OCI-LY1 (cell line): Measurements from ENCODE around the gene ZNF274.

ENCODE experiments used
- H2AFZ ChIP-seq: fragments of 200-600 bp; sonication (generic), shearing (Covaris generic); 2 replicates; pipeline ENCODE4 v1.6.0; 2014; ENCODE audit warnings: antibody characterized with exemption, mild to moderate bottlenecking, low read length
- H3F3A ChIP-seq: fragments of 200-600 bp; sonication (generic), shearing (Covaris generic); 2 replicates; pipeline ENCODE4 v1.6.0; 2014; ENCODE audit warnings: mild to moderate bottlenecking, antibody characterized with exemption, low read length, moderate library complexity; ENCODE audit not compliant: insufficient read depth
- H3K27ac ChIP-seq: fragments of 200-600 bp; sonication (generic); 2 replicates; pipeline ENCODE4 v1.5.1; 2014; ENCODE audit warnings: low read length, mixed run types, mild to moderate bottlenecking, low read depth; ENCODE audit not compliant: poor library complexity, severe bottlenecking
- H3K27me3 ChIP-seq: fragments of 200-600 bp; sonication (generic); 2 replicates; pipeline ENCODE4 v1.6.0; 2014; ENCODE audit warnings: antibody characterized with exemption, mild to moderate bottlenecking, low read length, moderate library complexity; ENCODE audit not compliant: insufficient read depth
- H3K36me3 ChIP-seq: fragments of 200-600 bp; sonication (generic); 2 replicates; pipeline ENCODE4 v1.6.1; 2014; ENCODE audit warnings: mild to moderate bottlenecking, antibody characterized with exemption, low read length, moderate library complexity, mixed read lengths; ENCODE audit not compliant: insufficient read depth
- H3K4me1 ChIP-seq: fragments of 200-600 bp; sonication (generic); 2 replicates; pipeline ENCODE4 v1.5.1; 2014; ENCODE audit warnings: mild to moderate bottlenecking, low read length, moderate library complexity; ENCODE audit not compliant: insufficient read depth, severe bottlenecking
- H3K4me2 ChIP-seq: fragments of 200-600 bp; sonication (generic), shearing (Covaris generic); 2 replicates; pipeline ENCODE4 v1.6.1; 2014; ENCODE audit warnings: low read length
- H3K4me3 ChIP-seq: fragments of 200-600 bp; sonication (generic); 2 replicates; pipeline ENCODE4 v1.5.1; 2014; ENCODE audit warnings: low read length, low read depth, mild to moderate bottlenecking, mixed read lengths; ENCODE audit not compliant: poor library complexity, severe bottlenecking
- H3K79me2 ChIP-seq: fragments of 200-600 bp; shearing (Covaris generic); 2 replicates; pipeline ENCODE4 v1.6.1; 2016; ENCODE audit warnings: mixed run types, low read length, mixed read lengths; ENCODE audit not compliant: insufficient read depth
- H3K9ac ChIP-seq: fragments of 200-600 bp; sonication (generic), shearing (Covaris generic); 2 replicates; pipeline ENCODE4 v1.6.1; 2014; ENCODE audit warnings: mild to moderate bottlenecking, low read length, mixed read lengths
- H3K9me2 ChIP-seq: fragments of 200-600 bp; sonication (generic), shearing (Covaris generic); 2 replicates; pipeline ENCODE4 v1.6.1; 2014; ENCODE audit warnings: low read depth, mild to moderate bottlenecking, low read length, mixed read lengths
- H3K9me3 ChIP-seq: fragments of 200-600 bp; shearing (Covaris generic); 2 replicates; pipeline ENCODE4 v1.6.1; 2014; ENCODE audit warnings: low read length, mixed read lengths
- H4K20me1 ChIP-seq: fragments of 200-600 bp; sonication (generic), shearing (Covaris generic); 2 replicates; pipeline ENCODE4 v1.6.0; 2016; ENCODE audit warnings: mild to moderate bottlenecking, low read length; ENCODE audit not compliant: insufficient read depth
- CTCF ChIP-seq: fragments of 200-600 bp; sonication (generic), shearing (Covaris generic); IDR thresholded peaks from 2 replicates; pipeline ENCODE4 v1.5.1; 2017; ENCODE audit warnings: mild to moderate bottlenecking, antibody characterized with exemption, low read length, moderate library complexity, mixed read lengths
- EZH2 ChIP-seq: fragments of 200-600 bp; sonication (generic), shearing (Covaris generic); IDR thresholded peaks from 2 replicates; pipeline ENCODE4 v1.8.0; 2017; ENCODE audit warnings: borderline replicate concordance, mixed run types, mild to moderate bottlenecking, antibody characterized with exemption, low read length, moderate library complexity, mixed read lengths

The ZNF274 gene

GRCh38 chr19:58228585-58229254 lies 45.9 kb downstream of the ZNF274 start, which contains the start of gene ZNF544:
TSS of gene ZNF544 (plus strand) at chr19:58228914. CDS start at chr19:58244024, 15,110 bp downstream.
- H3K4me3 ChIP-seq: peak within 1 kb of the TSS; percentile 74
- peaks cover 41% of the 10 kb centered on the region for H3K36me3 ChIP-seq
- H4K20me1 ChIP-seq: no peaks in the 10 kb centered on the region
- peak within 1 kb of the TSS; percentile 67 for H3K27ac ChIP-seq
- H3K79me2 ChIP-seq: no peaks in the 10 kb centered on the region
- H2AFZ ChIP-seq: 0 out of 2 replicates have a peak within 1 kb of the TSS, but pooled peaks have one; percentile 29
- H3K4me1 ChIP-seq: peaks cover 12% of the 10 kb centered on the region
- no peaks in the 10 kb centered on the region for H3F3A ChIP-seq
- no peaks in the 10 kb centered on the region for H3K27me3 ChIP-seq
- peaks cover 8% of the 10 kb centered on the region for H3K9me3 ChIP-seq
- peak within 1 kb of the TSS; percentile 77 for H3K4me2 ChIP-seq
- H3K9ac ChIP-seq: peak within 1 kb of the TSS; percentile 82
- TF ChIP-seq CTCF: no peak
- TF ChIP-seq EZH2: no peak
- H3K9me2 ChIP-seq: no peaks in the 10 kb centered on the region

- H2AFZ ChIP-seq: no peak overlapping the region
- H3K27ac ChIP-seq: peak overlapping the region; percentile 67
- TF ChIP-seq EZH2 (no peak), CTCF (0 out of 2 replicates have a peak, but pooled peaks have one; percentile 20)
Measured at GRCh38 chr19:58229255-58229639, 46.4 kb downstream of the ZNF274 start.

GRCh38 chr19:58237324-58237723 lies 54.5 kb downstream of the ZNF274 start:
- no peaks in the 10 kb centered on the region for H3K27me3 ChIP-seq
- TF ChIP-seq CTCF (no peak), EZH2 (no peak)
- H2AFZ ChIP-seq: no peak overlapping the region
- H3K9ac ChIP-seq: no peak overlapping the region
- no peak overlapping the region for H3K4me2 ChIP-seq
- H3K36me3 ChIP-seq: peaks cover 79% of the 10 kb centered on the region
- no peaks in the 10 kb centered on the region for H3K79me2 ChIP-seq
- no peaks in the 10 kb centered on the region for H4K20me1 ChIP-seq
- H3K4me3 ChIP-seq: no peak overlapping the region
- no peak overlapping the region for H3K27ac ChIP-seq
- H3K9me2 ChIP-seq: no peaks in the 10 kb centered on the region
- peaks cover 14% of the 10 kb centered on the region; the same call in 1 of the 2 replicates for H3K9me3 ChIP-seq
- H3F3A ChIP-seq: no peaks in the 10 kb centered on the region
- H3K4me1 ChIP-seq: no peaks in the 10 kb centered on the region

More at GRCh38 chr19:58229255-58229639, 46.4 kb downstream of the ZNF274 start:
- Histone ChIP-seq H3F3A (no peaks in the 10 kb centered on the region), H3K4me1 (peaks cover 12% of the 10 kb centered on the region), H4K20me1 (no peaks in the 10 kb centered on the region), H3K9ac (peak overlapping the region; percentile 82), H3K4me3 (peak overlapping the region; percentile 74), H3K27me3 (no peaks in the 10 kb centered on the region), H3K36me3 (peaks cover 46% of the 10 kb centered on the region), H3K9me2 (no peaks in the 10 kb centered on the region), H3K9me3 (peaks cover 9% of the 10 kb centered on the region), H3K79me2 (no peaks in the 10 kb centered on the region), H3K4me2 (peak overlapping the region; percentile 77)
